Osteoblast (primary cell): ENCODE data around the gene MGA. TPM values are rescaled to one million over a fixed set of nuclear protein-coding genes. Genes with fewer than 3 reads are reported as not detected.

Experiments
- DNase-seq: peaks from one replicate; pipeline ENCODE4 v3.0.0; 2011; ENCODE audit warnings: low spot score, mixed read lengths; ENCODE audit not compliant: insufficient read length; ENCODE audit errors: missing footprints
- H2AFZ ChIP-seq: 2 replicates; pipeline ENCODE4 v1.6.0; 2011; ENCODE audit warnings: mild to moderate bottlenecking, low read length
- H3K27ac ChIP-seq: 2 replicates; pipeline ENCODE4 v1.5.1; 2011; ENCODE audit warnings: mild to moderate bottlenecking, low read depth, low read length, moderate library complexity
- H3K27me3 ChIP-seq: 2 replicates; pipeline ENCODE4 v1.6.0; 2012; ENCODE audit warnings: mild to moderate bottlenecking, control low read depth, inconsistent platforms, low read length, moderate library complexity; ENCODE audit not compliant: insufficient read depth
- H3K36me3 ChIP-seq: 2 replicates; pipeline ENCODE4 v1.5.1; 2011; ENCODE audit warnings: mild to moderate bottlenecking, low read length, control low read depth, moderate library complexity; ENCODE audit not compliant: insufficient read depth
- H3K4me1 ChIP-seq: 2 replicates; pipeline ENCODE4 v1.5.1; 2011; ENCODE audit warnings: mild to moderate bottlenecking, low read length, control low read depth, moderate library complexity; ENCODE audit not compliant: insufficient read depth
- H3K4me2 ChIP-seq: 2 replicates; pipeline ENCODE4 v1.6.0; 2011; ENCODE audit warnings: mild to moderate bottlenecking, low read length; ENCODE audit not compliant: insufficient read depth
- H3K4me3 ChIP-seq: fragments of 200-600 bp; sonication (generic); 3 replicates; pipeline ENCODE4 v1.5.1; 2012; ENCODE audit warnings: mild to moderate bottlenecking, low read length, inconsistent platforms; ENCODE audit not compliant: insufficient read depth
- H3K79me2 ChIP-seq: 2 replicates; pipeline ENCODE4 v1.6.0; 2012; ENCODE audit warnings: mild to moderate bottlenecking, low read length, control low read depth, inconsistent platforms; ENCODE audit not compliant: insufficient read depth
- H3K9me3 ChIP-seq: 2 replicates; pipeline ENCODE4 v1.5.1; 2011; ENCODE audit warnings: low read depth, low read length, control low read depth
- H4K20me1 ChIP-seq: 2 replicates; pipeline ENCODE4 v1.6.0; 2012; ENCODE audit warnings: mild to moderate bottlenecking, low read length, control low read depth; ENCODE audit not compliant: insufficient read depth
- CTCF ChIP-seq: IDR thresholded peaks from 2 replicates; pipeline ENCODE4 v1.5.1; 2011; ENCODE audit warnings: mild to moderate bottlenecking, low read depth, low read length, moderate library complexity; ENCODE audit errors: extremely low read depth
- total RNA-seq: library from RNA; depleted of rRNA; stranded (reverse); fragments of >200 nt; gene quantifications from 2 replicates; pipeline ENCODE4 v1.2.3, GENCODE V29; 2012

Gene MGA
- total RNA-seq, 1 donor = 40.2 TPM

DNA sequence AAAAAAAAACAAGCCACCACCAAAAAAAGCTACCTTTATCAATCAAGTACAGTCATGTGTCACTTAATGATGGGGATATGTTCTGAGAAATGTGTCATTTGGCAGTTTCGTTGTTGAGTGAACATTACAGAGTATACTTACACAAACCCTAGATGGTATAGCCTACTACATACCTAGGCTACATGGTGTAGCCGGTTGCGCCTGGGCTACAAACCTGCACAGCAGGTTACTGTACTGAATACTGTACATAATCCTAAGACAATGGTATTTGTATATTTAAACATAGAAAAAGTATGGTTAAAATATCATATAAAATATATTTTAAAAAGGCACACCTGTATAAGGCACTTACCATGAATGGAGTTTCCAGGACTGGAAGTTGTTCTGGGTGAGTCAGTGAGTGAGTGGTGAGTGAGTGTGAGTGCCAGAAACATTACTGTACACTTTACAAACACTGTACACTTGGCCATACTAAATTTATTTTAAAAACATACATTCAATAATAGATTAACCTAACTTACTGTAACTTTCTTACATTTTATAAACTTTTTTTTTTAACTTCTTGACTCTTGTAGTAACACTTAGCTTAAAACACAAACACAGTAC lies 141.7 kb downstream of the MGA start:
- no peak for TF ChIP-seq CTCF
- H3K27me3 ChIP-seq = no peaks in the 10 kb centered on the region
- H2AFZ ChIP-seq = no peak overlapping the region
- H4K20me1 ChIP-seq = peaks cover 14% of the 10 kb centered on the region
- H3K4me1 ChIP-seq = peaks cover 22% of the 10 kb centered on the region
- H3K9me3 ChIP-seq = no peaks in the 10 kb centered on the region
- H3K79me2 ChIP-seq = peaks cover 42% of the 10 kb centered on the region
- DNase-seq = no peak
- peaks cover 11% of the 10 kb centered on the region for H3K36me3 ChIP-seq
- no peak overlapping the region for H3K27ac ChIP-seq
- no peak overlapping the region for H3K4me2 ChIP-seq
- no peak overlapping the region for H3K4me3 ChIP-seq

DNA sequence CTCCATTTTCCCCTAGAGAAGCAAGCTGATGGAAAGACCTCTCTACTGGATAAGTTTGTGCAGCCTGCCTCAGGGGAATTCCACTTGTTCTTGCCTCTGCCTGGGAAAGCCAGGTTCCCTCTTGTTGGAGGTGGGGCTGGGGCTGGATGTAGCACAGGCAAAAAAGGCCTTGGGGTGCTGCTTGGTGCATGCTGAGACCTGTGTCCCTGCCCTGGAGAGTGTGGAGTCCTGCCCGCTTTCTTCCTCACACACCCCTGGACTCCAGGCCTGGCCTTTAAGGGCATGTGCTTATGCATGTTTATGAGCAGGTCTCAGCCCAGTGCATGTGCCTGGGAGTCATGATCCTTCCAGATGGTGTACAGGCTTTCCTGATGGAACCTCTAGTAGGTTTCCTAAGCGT lies 144.2 kb downstream of the MGA start:
- no peak overlapping the region for H3K4me3 ChIP-seq
- H3K9me3 ChIP-seq = no peaks in the 10 kb centered on the region
- no peak for DNase-seq
- H2AFZ ChIP-seq = no peak overlapping the region
- H3K4me2 ChIP-seq = no peak overlapping the region
- peaks cover 30% of the 10 kb centered on the region for H3K79me2 ChIP-seq
- H3K27me3 ChIP-seq = no peaks in the 10 kb centered on the region
- H3K27ac ChIP-seq = no peak overlapping the region
- peaks cover 11% of the 10 kb centered on the region for H4K20me1 ChIP-seq
- no peak for TF ChIP-seq CTCF
- H3K4me1 ChIP-seq = peaks cover 17% of the 10 kb centered on the region
- peaks cover 11% of the 10 kb centered on the region for H3K36me3 ChIP-seq

DNA sequence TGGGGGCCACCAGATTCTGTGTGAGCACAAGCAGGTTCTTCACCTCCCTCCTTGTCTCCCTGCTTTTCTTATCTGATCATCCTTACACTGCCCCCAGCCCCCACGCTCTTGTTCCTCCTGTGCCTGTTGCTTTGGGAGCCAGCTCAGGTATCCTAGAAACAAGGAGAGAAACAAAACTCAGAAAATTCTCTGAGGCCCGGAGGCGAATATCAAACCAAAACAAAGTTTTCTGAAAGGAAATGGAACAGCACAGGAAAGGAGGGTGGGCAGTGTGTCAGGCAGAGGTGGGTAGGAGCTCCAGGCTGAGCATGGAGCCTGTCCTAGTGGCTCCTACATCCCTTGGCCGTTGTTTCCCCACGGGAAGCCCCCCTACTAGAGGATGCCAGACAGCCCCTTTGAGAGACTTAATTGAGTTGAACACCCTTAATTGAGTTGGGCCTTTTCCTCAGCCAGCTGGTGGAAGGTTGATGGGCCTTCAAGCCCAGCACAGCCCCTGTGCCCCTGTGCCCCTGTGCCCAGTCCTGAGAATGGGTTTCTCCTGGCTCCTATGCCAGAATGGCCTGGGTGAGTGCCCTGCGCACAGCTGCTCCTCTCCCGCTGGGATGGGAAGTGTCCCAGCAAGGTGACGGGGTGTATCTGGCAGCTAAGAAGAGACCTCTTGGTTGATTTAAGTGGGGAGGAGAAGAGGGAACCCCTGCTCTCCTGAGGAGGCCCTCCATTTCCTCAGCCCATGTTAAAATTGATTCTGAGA lies 144.9 kb downstream of the MGA start:
- no peaks in the 10 kb centered on the region for H3K9me3 ChIP-seq
- no peaks in the 10 kb centered on the region for H3K27me3 ChIP-seq
- no peak overlapping the region for H2AFZ ChIP-seq
- DNase-seq = no peak
- H3K4me1 ChIP-seq = peaks cover 15% of the 10 kb centered on the region
- peaks cover 10% of the 10 kb centered on the region for H4K20me1 ChIP-seq
- peaks cover 8% of the 10 kb centered on the region for H3K36me3 ChIP-seq
- no peak overlapping the region for H3K27ac ChIP-seq
- peaks cover 30% of the 10 kb centered on the region for H3K79me2 ChIP-seq
- no peak overlapping the region for H3K4me2 ChIP-seq
- H3K4me3 ChIP-seq = no peak overlapping the region
- no peak for TF ChIP-seq CTCF

- peaks cover 15% of the 10 kb centered on the region for H3K4me1 ChIP-seq
- no peak overlapping the region for H3K27ac ChIP-seq
- no peak overlapping the region for H3K4me2 ChIP-seq
- no peaks in the 10 kb centered on the region for H3K9me3 ChIP-seq
- DNase-seq = no peak
- TF ChIP-seq CTCF = no peak
- H2AFZ ChIP-seq = no peak overlapping the region
- no peak overlapping the region for H3K4me3 ChIP-seq
- H4K20me1 ChIP-seq = peaks cover 10% of the 10 kb centered on the region
- peaks cover 3% of the 10 kb centered on the region for H3K36me3 ChIP-seq
- no peaks in the 10 kb centered on the region for H3K27me3 ChIP-seq
- H3K79me2 ChIP-seq = peaks cover 30% of the 10 kb centered on the region
These were observed 145.5 kb downstream of the MGA start for GRCh38 chr15:41805711-41806110.
